GM12878 (cell line): ENCODE results near the gene NRXN3. TPM values are rescaled to one million over a fixed set of nuclear protein-coding genes. Genes with fewer than 3 reads are reported as not detected.
A peak's percentile ranks its signal among the peaks of the same experiment; 100 is the strongest.

Source experiments
- ATAC-seq: fragments of 200-7000 bp; cut with Tn5 transposase; 3 replicates; pipeline ENCODE4 v1.9.1; 2020; ENCODE audit warnings: mild to moderate bottlenecking, moderate library complexity
- BruUV-seq: library from RNA; stranded (reverse); fragments of 400-500 nt; replicated peaks from 2 replicates; lab custom pipeline; 2021; lab: Mats Ljungman, UMichigan
- CTCF ChIA-PET: fragments of 300-600 bp; sonication (Branson Sonifier 250); formaldehyde crosslinking; extraction: SDS; loops from one replicate; lab custom pipeline; 2021; ENCODE audit warnings: inconsistent platforms; lab: Yijun Ruan, JAX
- POLR2A ChIA-PET: fragments of 350-600 bp; formaldehyde crosslinking; extraction: SDS; loops from one replicate; lab custom pipeline; 2021; ENCODE audit warnings: inconsistent platforms; lab: Charles Lee
- RAD21 ChIA-PET: fragments of 300-600 bp; sonication (Branson Sonifier 250); formaldehyde crosslinking; loops from one replicate; lab custom pipeline; 2023; ENCODE audit warnings: antibody characterized with exemption; ENCODE audit not compliant: unreplicated experiment; lab: Charles Lee
- SMC1A ChIA-PET: fragments of 300-600 bp; sonication (Branson Sonifier 250); formaldehyde crosslinking; loops from one replicate; lab custom pipeline; 2023; ENCODE audit not compliant: unreplicated experiment, uncharacterized antibody; lab: Charles Lee
- DNase-seq: peaks from one replicate; pipeline ENCODE4 v3.0.0-alpha.2; 2011; ENCODE audit warnings: low read depth, low spot score
- FAIRE-seq: peaks from 3 replicates; lab custom pipeline; 2011; peaks lifted over from hg19 to GRCh38; lab: Jason Lieb, UNC
- H2AFZ ChIP-seq: 2 replicates; pipeline ENCODE4 v1.6.0; 2011; ENCODE audit warnings: low read depth, low read length, control low read depth; ENCODE audit not compliant: control insufficient read depth
- H3K27ac ChIP-seq: 2 replicates; pipeline ENCODE4 v1.5.1; 2011; ENCODE audit warnings: control low read depth; ENCODE audit not compliant: control insufficient read depth, insufficient read depth
- H3K27me3 ChIP-seq, 2 experiments: replicated peaks in 1 of 2; 2 replicates each; pipeline versions ENCODE4 v1.6.0 to v1.6.1; 2011; ENCODE audit warnings: low read length in 1 of 2; ENCODE audit not compliant: control insufficient read depth in 2 of 2, insufficient read depth in 2 of 2
- H3K36me3 ChIP-seq, 2 experiments: 2 replicates each; pipeline ENCODE4 v1.5.1; 2011; ENCODE audit warnings: low read length in 1 of 2; ENCODE audit not compliant: control insufficient read depth in 2 of 2, insufficient read depth in 2 of 2
- H3K4me1 ChIP-seq: 2 replicates; pipeline ENCODE4 v1.6.1; 2011; ENCODE audit warnings: mild to moderate bottlenecking, low read length, moderate library complexity, mixed read lengths; ENCODE audit not compliant: control insufficient read depth, insufficient read depth
- H3K4me2 ChIP-seq: 2 replicates; pipeline ENCODE4 v1.6.0; 2011; ENCODE audit warnings: control low read depth; ENCODE audit not compliant: control insufficient read depth, insufficient read depth
- H3K4me3 ChIP-seq: fragments of 200-600 bp; sonication (generic); 2 replicates; pipeline ENCODE4 v1.5.1; 2016
- H3K79me2 ChIP-seq: 2 replicates; pipeline ENCODE4 v1.6.0; 2011; ENCODE audit warnings: low read length; ENCODE audit not compliant: control insufficient read depth, insufficient read depth
- H3K9ac ChIP-seq: 2 replicates; pipeline ENCODE4 v1.8.0; 2011; ENCODE audit warnings: low read length, control low read depth, mixed read lengths; ENCODE audit not compliant: control insufficient read depth, insufficient read depth
- H3K9me3 ChIP-seq: replicated peaks from 3 replicates; pipeline ENCODE4 v1.5.1; 2011; ENCODE audit warnings: mild to moderate bottlenecking, low read length; ENCODE audit not compliant: control insufficient read depth, insufficient read depth
- H4K20me1 ChIP-seq: 2 replicates; pipeline ENCODE4 v1.6.0; 2011; ENCODE audit not compliant: control insufficient read depth, insufficient read depth
- CREM ChIP-seq: IDR thresholded peaks from 2 replicates; pipeline ENCODE4 v1.6.1; 2014; ENCODE audit warnings: antibody characterized with exemption, low read depth
- CTCF ChIP-seq, 3 experiments: IDR thresholded peaks in 2 of 3; conservative IDR thresholded peaks in 1 of 3; 2 replicates each; pipeline ENCODE4 v1.5.1; 2011; ENCODE audit warnings: low read depth in 3 of 3, low read length in 3 of 3, mild to moderate bottlenecking in 3 of 3, control low read depth in 2 of 3, moderate library complexity in 2 of 3, inconsistent platforms in 1 of 3, mixed read lengths in 1 of 3; ENCODE audit not compliant: control insufficient read depth in 2 of 3, insufficient read depth in 1 of 3; ENCODE audit errors: extremely low read depth in 1 of 3
- JUND ChIP-seq: IDR thresholded peaks from 2 replicates; pipeline ENCODE4 v1.6.1; 2012; ENCODE audit warnings: low read depth, mild to moderate bottlenecking, low read length, improper control_type of control experiment, moderate library complexity
- NFYA ChIP-seq: IDR thresholded peaks from 2 replicates; pipeline ENCODE4 v1.6.1; 2011; ENCODE audit warnings: low read depth, mild to moderate bottlenecking, low read length, improper control_type of control experiment, borderline replicate concordance
- RAD21 ChIP-seq: IDR thresholded peaks from 2 replicates; pipeline ENCODE4 v1.6.1; 2011; ENCODE audit warnings: mild to moderate bottlenecking, low read depth, low read length, moderate library complexity; ENCODE audit not compliant: insufficient read depth
- SMC3 ChIP-seq: IDR thresholded peaks from 2 replicates; pipeline ENCODE4 v1.6.1; 2011; ENCODE audit warnings: low read length, improper control_type of control experiment, borderline replicate concordance
- SREBF1 ChIP-seq: IDR thresholded peaks from 2 replicates; pipeline ENCODE4 v1.6.1; 2012; ENCODE audit warnings: mild to moderate bottlenecking, low read length
- STAT3 ChIP-seq: IDR thresholded peaks from 2 replicates; pipeline ENCODE4 v1.6.1; 2011; ENCODE audit warnings: low read depth, low read length, improper control_type of control experiment
- TARDBP ChIP-seq: IDR thresholded peaks from 2 replicates; pipeline ENCODE4 v1.6.1; 2016; ENCODE audit warnings: borderline replicate concordance
- TCF7 ChIP-seq: IDR thresholded peaks from 2 replicates; pipeline ENCODE4 v1.6.1; 2014; ENCODE audit warnings: antibody characterized with exemption, borderline replicate concordance
- ZNF592 ChIP-seq: fragments of 450-650 bp; IDR thresholded peaks from 2 replicates; pipeline ENCODE4 v1.6.1; 2017; ENCODE audit warnings: mild to moderate bottlenecking, moderate library complexity
- WGBS: methylation state at CpG from one replicate; pipeline ENCODE4 v1.1.6; 2016; ENCODE audit warnings: low lambda C conversion rate; ENCODE audit not compliant: insufficient replicate concordance, insufficient coverage; ENCODE audit errors: missing lambda C conversion rate; 5-methylcytosine and 5-hydroxymethylcytosine counted together
- in situ Hi-C: fragments of 300-500 bp; cut with MboI; formaldehyde crosslinking; loops from 9 replicates; pipeline ENCODE4 v1.14.3; 2018; ENCODE audit warnings: mixed read lengths
- intact Hi-C: fragments of 100-400 bp; cut with micrococcal nuclease; formaldehyde crosslinking; loops from one replicate; pipeline ENCODE4 v1.14.2; 2022; ENCODE audit not compliant: unreplicated experiment
- polyA plus RNA-seq, 11 experiments: library from polyadenylated mRNA; depleted of rRNA in 4 of 11; unstranded in 6 of 11; stranded (reverse) in 5 of 11; fragments of >200 nt; fragmentation: Nextera tagmentation in 4 of 11; fragmentation: Illumina TruSeq in 1 of 11; extraction: Ambion mirVana in 4 of 11; extraction: Trizol in 1 of 11; gene quantifications; 1 replicate in 1 of 11; 2 replicates in 10 of 11; pipeline versions ENCODE4 v1.2.1 to v1.2.3, GENCODE V29; 2011 to 2016; ENCODE audit warnings: inconsistent platforms in 2 of 11, missing spikeins in 2 of 11, low read depth in 1 of 11
- total RNA-seq, 4 experiments: library from RNA; depleted of rRNA in 3 of 4; stranded (reverse); fragments of >200 nt in 3 of 4; fragmentation: Illumina TruSeq in 1 of 4; extraction: Trizol in 1 of 4; gene quantifications; 2 replicates each; pipeline versions ENCODE4 v1.2.1 to v1.2.3, GENCODE V29; 2013 to 2021

The NRXN3 gene
- total and polyA plus RNA-seq, 10 of the 15 experiments (the other 5 are each of a cell fraction or from before 2014, with no cell fraction given) = 0.52 to 3.3 (median 1.4) TPM

GRCh38 chr14:78847801-78848200, 677.6 kb downstream of the NRXN3 start:
- 46% methylated on average over 3 of the region's 3 CpGs for WGBS
- no peak for ATAC-seq
- Histone ChIP-seq H3K9me3 (no peaks in the 10 kb centered on the region), H3K79me2 (no peaks in the 10 kb centered on the region), H3K4me3 (no peak overlapping the region), H3K36me3 (no peaks in the 10 kb centered on the region), H2AFZ (no peak overlapping the region), H3K4me1 (no peaks in the 10 kb centered on the region), H3K27me3 (no peaks in the 10 kb centered on the region), H3K9ac (no peak overlapping the region), H3K4me2 (no peak overlapping the region), H4K20me1 (no peaks in the 10 kb centered on the region), H3K27ac (no peak overlapping the region)
- ChIA-PET POLR2A (no interaction called here), CTCF (interaction anchor here (1.1 to 2.3 kb wide), 6 partner anchors 10 to 34 kb away, joined by 3 to 8 read pairs (median 4); no protein-coding TSS in a partner anchor), RAD21 (no interaction called here), SMC1A (interaction anchor here (1.1 kb wide), 1 partner anchor 9 kb away, joined by 3 read pairs; no protein-coding TSS in a partner anchor)
- no peak for TF ChIP-seq RAD21
- TF ChIP-seq NFYA = no peak
- no peak for TF ChIP-seq CREM
- TF ChIP-seq TCF7 = no peak
- TF ChIP-seq SREBF1 = no peak
- intact Hi-C loops (no loop called here), in situ Hi-C loops (no loop called here)
- no peak for DNase-seq
- no TSS peak for BruUV-seq
- FAIRE-seq = no peak

GRCh38 chr14:78848234-78848820, 678.2 kb downstream of the NRXN3 start:
- Histone ChIP-seq H3K9me3 (no peaks in the 10 kb centered on the region), H2AFZ (no peak overlapping the region), H3K4me1 (no peaks in the 10 kb centered on the region), H3K9ac (no peak overlapping the region), H3K79me2 (no peaks in the 10 kb centered on the region), H3K4me3 (no peak overlapping the region), H4K20me1 (no peaks in the 10 kb centered on the region), H3K27me3 (no peaks in the 10 kb centered on the region), H3K36me3 (no peaks in the 10 kb centered on the region), H3K4me2 (no peak overlapping the region), H3K27ac (no peak overlapping the region)
- ChIA-PET POLR2A (no interaction called here), CTCF (interaction anchor here (0.7 to 2.3 kb wide), 7 partner anchors 10 to 483 kb away, joined by 3 to 8 read pairs (median 4); no protein-coding TSS in a partner anchor), RAD21 (no interaction called here), SMC1A (interaction anchor here (1.1 kb wide), 1 partner anchor 9 kb away, joined by 3 read pairs; no protein-coding TSS in a partner anchor)
- no peak for FAIRE-seq
- WGBS = 2% methylated on average over 6 of the region's 6 CpGs
- in situ Hi-C loops (no loop called here), intact Hi-C loops (no loop called here)
- no TSS peak for BruUV-seq
- ATAC-seq = peak; percentile 94
- DNase-seq = no peak
- TF ChIP-seq TARDBP (no peak), SMC3 (peak; percentile 37; the same call in 1 of the 2 replicates), ZNF592 (no peak), JUND (no peak), STAT3 (no peak), CTCF (IDR thresholded peaks at IDR 0.05 in 2 of 3, conservative IDR thresholded peaks at IDR 0.05 in 1 of 3; ENCODE audit: control insufficient read depth in 2 of 3, extremely low read depth in 1 of 3, insufficient read depth in 1 of 3, low read depth in 3 of 3, low read length in 3 of 3) (peak; percentile 73 to 92 (median 85))
